Activated naive CD8-positive, alpha-beta T cell (primary cell): ENCODE measurements around the gene SNX2.
A peak's percentile ranks its signal among the peaks of the same experiment; 100 is the strongest.
"Not testable (repeated sequence)": the region's sequence is repeated elsewhere in the genome, so short reads cannot be mapped to it uniquely, and the experiment has no call there.

Experiments
- H3K27ac Mint-ChIP-seq: one replicate; pipeline ENCODE4 v1.8.0; 2021; ENCODE audit warnings: mixed read lengths
- H3K27me3 Mint-ChIP-seq: one replicate; pipeline ENCODE4 v1.8.0; 2021; ENCODE audit warnings: mixed read lengths
- H3K36me3 Mint-ChIP-seq: one replicate; pipeline ENCODE4 v1.8.0; 2021; ENCODE audit warnings: mixed read lengths
- H3K4me1 Mint-ChIP-seq: one replicate; pipeline ENCODE4 v1.8.0; 2021; ENCODE audit warnings: low read depth, mixed read lengths
- H3K4me3 Mint-ChIP-seq: one replicate; pipeline ENCODE4 v1.8.0; 2021; ENCODE audit warnings: mild to moderate bottlenecking, mixed read lengths
- H3K9me3 Mint-ChIP-seq: one replicate; pipeline ENCODE4 v1.8.0; 2021; ENCODE audit warnings: low read depth, mixed read lengths

Gene SNX2

GRCh38 chr5:122757285-122757684, 17.6 kb upstream of the SNX2 start:
- Mint-ChIP-seq H3K4me3 (no peak overlapping the region), H3K27ac (no peak overlapping the region), H3K36me3 (no peaks in the 10 kb centered on the region), H3K4me1 (peaks cover 4% of the 10 kb centered on the region), H3K9me3 (no peaks in the 10 kb centered on the region), H3K27me3 (peaks cover 2% of the 10 kb centered on the region)

GRCh38 chr5:122759241-122760070, 15.4 kb upstream of the SNX2 start:
- H3K4me3 Mint-ChIP-seq: no peak overlapping the region
- peaks cover 4% of the 10 kb centered on the region for H3K4me1 Mint-ChIP-seq
- no peaks in the 10 kb centered on the region for H3K9me3 Mint-ChIP-seq
- H3K27me3 Mint-ChIP-seq: no peaks in the 10 kb centered on the region
- no peaks in the 10 kb centered on the region for H3K36me3 Mint-ChIP-seq
- H3K27ac Mint-ChIP-seq: no peak overlapping the region

- Mint-ChIP-seq H3K9me3 (no peaks in the 10 kb centered on the region), H3K36me3 (no peaks in the 10 kb centered on the region), H3K4me1 (peaks cover 4% of the 10 kb centered on the region), H3K4me3 (no peak overlapping the region), H3K27me3 (no peaks in the 10 kb centered on the region), H3K27ac (no peak overlapping the region)
Observed at GRCh38 chr5:122760236-122760635, 14.6 kb upstream of the SNX2 start.

GRCh38 chr5:122761115-122761514, 13.8 kb upstream of the SNX2 start:
- Mint-ChIP-seq H3K4me3 (no peak overlapping the region), H3K9me3 (no peaks in the 10 kb centered on the region), H3K27ac (no peak overlapping the region)

GRCh38 chr5:122761896-122762295, 13.0 kb upstream of the SNX2 start:
- H3K27ac Mint-ChIP-seq, H3K9me3 Mint-ChIP-seq: not testable (repeated sequence)

More at GRCh38 chr5:122761115-122761514, 13.8 kb upstream of the SNX2 start:
- no peaks in the 10 kb centered on the region for H3K36me3 Mint-ChIP-seq
- H3K4me1 Mint-ChIP-seq: peaks cover 2% of the 10 kb centered on the region
- H3K27me3 Mint-ChIP-seq: no peaks in the 10 kb centered on the region

GRCh38 chr5:122766130-122766529, 8.8 kb upstream of the SNX2 start:
- no peaks in the 10 kb centered on the region for H3K36me3 Mint-ChIP-seq
- peaks cover 1% of the 10 kb centered on the region for H3K27me3 Mint-ChIP-seq
- no peaks in the 10 kb centered on the region for H3K9me3 Mint-ChIP-seq
- no peak overlapping the region for H3K4me3 Mint-ChIP-seq
- no peaks in the 10 kb centered on the region for H3K4me1 Mint-ChIP-seq
- H3K27ac Mint-ChIP-seq: no peak overlapping the region

More at GRCh38 chr5:122761896-122762295, 13.0 kb upstream of the SNX2 start:
- H3K4me3 Mint-ChIP-seq, H3K4me1 Mint-ChIP-seq, H3K27me3 Mint-ChIP-seq, H3K36me3 Mint-ChIP-seq: not testable (repeated sequence)

GRCh38 chr5:122770477-122770876, 4.4 kb upstream of the SNX2 start:
- Mint-ChIP-seq H3K27ac (no peak overlapping the region), H3K27me3 (peaks cover 1% of the 10 kb centered on the region)

GRCh38 chr5:122772446-122772845, 2.4 kb upstream of the SNX2 start:
- Mint-ChIP-seq H3K27me3 (peaks cover 1% of the 10 kb centered on the region), H3K27ac (no peak overlapping the region), H3K9me3 (no peaks in the 10 kb centered on the region), H3K4me3 (no peak overlapping the region), H3K36me3 (no peaks in the 10 kb centered on the region), H3K4me1 (peaks cover 22% of the 10 kb centered on the region)

More at GRCh38 chr5:122770477-122770876, 4.4 kb upstream of the SNX2 start:
- Mint-ChIP-seq H3K4me1 (peaks cover 3% of the 10 kb centered on the region), H3K4me3 (no peak overlapping the region), H3K9me3 (no peaks in the 10 kb centered on the region), H3K36me3 (no peaks in the 10 kb centered on the region)

- peak overlapping the region; percentile 24 for H3K27ac Mint-ChIP-seq
- H3K4me3 Mint-ChIP-seq: peak overlapping the region; percentile 69
- peaks cover 32% of the 10 kb centered on the region for H3K4me1 Mint-ChIP-seq
- H3K36me3 Mint-ChIP-seq: no peaks in the 10 kb centered on the region
- no peaks in the 10 kb centered on the region for H3K9me3 Mint-ChIP-seq
- peaks cover 1% of the 10 kb centered on the region for H3K27me3 Mint-ChIP-seq
Observed at GRCh38 chr5:122773619-122774018, 1.3 kb upstream of the SNX2 start.

GRCh38 chr5:122774519-122774860, 390 bp upstream of the SNX2 start:
- H3K27ac Mint-ChIP-seq: peak overlapping the region; percentile 81
- H3K4me1 Mint-ChIP-seq: peaks cover 39% of the 10 kb centered on the region
- H3K36me3 Mint-ChIP-seq: no peaks in the 10 kb centered on the region
- H3K27me3 Mint-ChIP-seq: peaks cover 1% of the 10 kb centered on the region
- peak overlapping the region; percentile 93 for H3K4me3 Mint-ChIP-seq
- no peaks in the 10 kb centered on the region for H3K9me3 Mint-ChIP-seq

- peak overlapping the region; percentile 81 for H3K27ac Mint-ChIP-seq
- H3K36me3 Mint-ChIP-seq: peaks cover 6% of the 10 kb centered on the region
- H3K4me3 Mint-ChIP-seq: peak overlapping the region; percentile 93
Observed at GRCh38 chr5:122775550-122776542, 966 bp downstream of the SNX2 start.

GRCh38 chr5:122778157-122778556, 3.3 kb downstream of the SNX2 start:
- Mint-ChIP-seq H3K4me3 (peak overlapping the region; percentile 54), H3K4me1 (peaks cover 57% of the 10 kb centered on the region), H3K27me3 (no peaks in the 10 kb centered on the region), H3K9me3 (no peaks in the 10 kb centered on the region), H3K27ac (no peak overlapping the region), H3K36me3 (peaks cover 11% of the 10 kb centered on the region)

More at GRCh38 chr5:122775550-122776542, 966 bp downstream of the SNX2 start:
- Mint-ChIP-seq H3K4me1 (peaks cover 49% of the 10 kb centered on the region), H3K27me3 (no peaks in the 10 kb centered on the region), H3K9me3 (no peaks in the 10 kb centered on the region)

GRCh38 chr5:122779451-122779850, 4.6 kb downstream of the SNX2 start:
- no peak overlapping the region for H3K27ac Mint-ChIP-seq
- H3K27me3 Mint-ChIP-seq: no peaks in the 10 kb centered on the region
- H3K9me3 Mint-ChIP-seq: no peaks in the 10 kb centered on the region
- H3K4me3 Mint-ChIP-seq: no peak overlapping the region
- H3K36me3 Mint-ChIP-seq: peaks cover 13% of the 10 kb centered on the region
- peaks cover 67% of the 10 kb centered on the region for H3K4me1 Mint-ChIP-seq

- Mint-ChIP-seq H3K36me3 (peaks cover 16% of the 10 kb centered on the region), H3K27ac (no peak overlapping the region), H3K4me3 (no peak overlapping the region), H3K4me1 (peaks cover 71% of the 10 kb centered on the region), H3K9me3 (no peaks in the 10 kb centered on the region), H3K27me3 (no peaks in the 10 kb centered on the region)
Observed at GRCh38 chr5:122780296-122780695, 5.4 kb downstream of the SNX2 start.

- no peaks in the 10 kb centered on the region for H3K27me3 Mint-ChIP-seq
- H3K36me3 Mint-ChIP-seq: peaks cover 21% of the 10 kb centered on the region
- no peak overlapping the region for H3K4me3 Mint-ChIP-seq
- H3K9me3 Mint-ChIP-seq: peaks cover 5% of the 10 kb centered on the region
- peaks cover 61% of the 10 kb centered on the region for H3K4me1 Mint-ChIP-seq
- no peak overlapping the region for H3K27ac Mint-ChIP-seq
Observed at GRCh38 chr5:122781465-122781864, 6.6 kb downstream of the SNX2 start.
